GM12878 (cell line): ENCODE measurements around the gene SUSD5.

ENCODE experiments used
- BACH1 ChIP-seq: fragments of 450-650 bp; IDR thresholded peaks from 2 replicates; pipeline ENCODE4 v1.6.1; 2017; ENCODE audit warnings: mild to moderate bottlenecking, borderline replicate concordance
- BRCA1 ChIP-seq: IDR thresholded peaks from 2 replicates; pipeline ENCODE4 v1.6.1; 2011; ENCODE audit warnings: low read depth, low read length, improper control_type of control experiment
- CTCF ChIP-seq, 3 experiments: IDR thresholded peaks in 2 of 3; conservative IDR thresholded peaks in 1 of 3; 2 replicates each; pipeline ENCODE4 v1.5.1; 2011; ENCODE audit warnings: low read depth in 3 of 3, low read length in 3 of 3, mild to moderate bottlenecking in 3 of 3, control low read depth in 2 of 3, moderate library complexity in 2 of 3, inconsistent platforms in 1 of 3, mixed read lengths in 1 of 3; ENCODE audit not compliant: control insufficient read depth in 2 of 3, insufficient read depth in 1 of 3; ENCODE audit errors: extremely low read depth in 1 of 3
- EP300 ChIP-seq, 2 experiments: fragments of 150-350 bp in 1 of 2; IDR thresholded peaks; 2 replicates each; pipeline ENCODE4 v1.6.1; 2011 to 2012; ENCODE audit warnings: low read depth in 2 of 2, low read length in 2 of 2, borderline replicate concordance in 1 of 2, improper control_type of control experiment in 1 of 2, inconsistent platforms in 1 of 2; ENCODE audit not compliant: control insufficient read depth in 1 of 2
- EZH2 ChIP-seq: IDR thresholded peaks from 2 replicates; pipeline ENCODE4 v1.6.1; 2012; ENCODE audit warnings: low read depth, mild to moderate bottlenecking, control low read depth, inconsistent platforms, low read length, borderline replicate concordance; ENCODE audit not compliant: control insufficient read depth
- MEF2A ChIP-seq: IDR thresholded peaks from 2 replicates; pipeline ENCODE4 v1.6.1; 2011; ENCODE audit warnings: low read depth, mild to moderate bottlenecking, low read length, moderate library complexity; ENCODE audit not compliant: insufficient read depth
- POLR2A ChIP-seq: IDR thresholded peaks from 2 replicates; pipeline ENCODE4 v1.6.1; 2011; ENCODE audit warnings: low read depth, mild to moderate bottlenecking, low read length
- POLR2AphosphoS2 ChIP-seq: IDR thresholded peaks from 2 replicates; pipeline ENCODE4 v1.6.1; 2011; ENCODE audit warnings: low read depth, mild to moderate bottlenecking, low read length, improper control_type of control experiment, moderate library complexity
- POLR2AphosphoS5 ChIP-seq: IDR thresholded peaks from 2 replicates; pipeline ENCODE4 v1.6.1; 2011; ENCODE audit warnings: mild to moderate bottlenecking, low read length, inconsistent platforms
- TCF7 ChIP-seq: IDR thresholded peaks from 2 replicates; pipeline ENCODE4 v1.6.1; 2014; ENCODE audit warnings: antibody characterized with exemption, borderline replicate concordance
- YY1 ChIP-seq: IDR thresholded peaks from 2 replicates; pipeline ENCODE4 v1.6.1; 2011; ENCODE audit warnings: low read depth, mild to moderate bottlenecking, low read length
- ZBTB4 ChIP-seq: fragments of 450-650 bp; formaldehyde crosslinking; IDR thresholded peaks from 2 replicates; pipeline ENCODE4 v1.4.0; 2022; ENCODE audit warnings: mild to moderate bottlenecking, moderate library complexity
- TF ChIP-seq, protein P1 (sequence below): IDR thresholded peaks from 2 replicates; pipeline ENCODE4 v1.6.1; 2011; ENCODE audit warnings: borderline replicate concordance, low read depth, mild to moderate bottlenecking, moderate library complexity, mixed read lengths, low read length; ENCODE audit not compliant: insufficient read depth; ENCODE audit errors: extremely low read length

- TF ChIP-seq CTCF (IDR thresholded peaks at IDR 0.05 in 2 of 3, conservative IDR thresholded peaks at IDR 0.05 in 1 of 3; ENCODE audit: control insufficient read depth in 2 of 3, extremely low read depth in 1 of 3, insufficient read depth in 1 of 3, low read depth in 3 of 3, low read length in 3 of 3): no peak
- TF ChIP-seq, protein P1, sequence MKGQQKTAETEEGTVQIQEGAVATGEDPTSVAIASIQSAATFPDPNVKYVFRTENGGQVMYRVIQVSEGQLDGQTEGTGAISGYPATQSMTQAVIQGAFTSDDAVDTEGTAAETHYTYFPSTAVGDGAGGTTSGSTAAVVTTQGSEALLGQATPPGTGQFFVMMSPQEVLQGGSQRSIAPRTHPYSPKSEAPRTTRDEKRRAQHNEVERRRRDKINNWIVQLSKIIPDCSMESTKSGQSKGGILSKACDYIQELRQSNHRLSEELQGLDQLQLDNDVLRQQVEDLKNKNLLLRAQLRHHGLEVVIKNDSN: no peak
- no peak for TF ChIP-seq TCF7
- no peak for TF ChIP-seq YY1
- TF ChIP-seq POLR2A: no peak
- no peak for TF ChIP-seq EP300 (IDR thresholded peaks at IDR 0.05; ENCODE audit: borderline replicate concordance in 1 of 2, control insufficient read depth in 1 of 2, low read depth in 2 of 2, low read length in 2 of 2)
- no peak for TF ChIP-seq POLR2AphosphoS2
- no peak for TF ChIP-seq BRCA1
- TF ChIP-seq MEF2A: no peak
- TF ChIP-seq ZBTB4: no peak
- no peak for TF ChIP-seq POLR2AphosphoS5
- TF ChIP-seq BACH1: no peak
- no peak for TF ChIP-seq EZH2
Measured at GRCh38 chr3:33184863-33185262, 33.7 kb downstream of the SUSD5 start.
